H1 (cell line): ENCODE results near the gene DLK2. TPM values are rescaled to one million over a fixed set of nuclear protein-coding genes. Genes with fewer than 3 reads are reported as not detected.

ENCODE experiments used
- CTCF ChIA-PET: fragments of 300-600 bp; sonication (Branson Sonifier 250); formaldehyde crosslinking; loops from one replicate; lab custom pipeline; 2021; ENCODE audit not compliant: partially characterized antibody; lab: Charles Lee
- POLR2A ChIA-PET: fragments of 300-600 bp; sonication (Branson Sonifier 250); formaldehyde crosslinking; loops from one replicate; lab custom pipeline; 2021; ENCODE audit warnings: inconsistent platforms; ENCODE audit not compliant: partially characterized antibody; lab: Charles Lee
- DNase-seq, 2 experiments: peaks; one replicate each; pipeline versions ENCODE4 v3.0.0 to v3.0.0-alpha.2; 2010 to 2022; ENCODE audit warnings: low spot score in 2 of 2, low read depth in 1 of 2, mixed read lengths in 1 of 2
- FAIRE-seq: peaks from 2 replicates; lab custom pipeline; 2011; peaks lifted over from hg19 to GRCh38; lab: Jason Lieb, UNC
- H2AFZ ChIP-seq: 2 replicates; pipeline ENCODE4 v1.8.1; 2012; ENCODE audit warnings: low read length, inconsistent platforms
- H2AK5ac ChIP-seq: 2 replicates; pipeline ENCODE4 v1.6.1; 2013; ENCODE audit warnings: low read depth, low read length
- H2BK120ac ChIP-seq: replicated peaks from 2 replicates; pipeline ENCODE3; 2013; ENCODE audit warnings: low read depth, low read length, inconsistent platforms
- H2BK12ac ChIP-seq: 2 replicates; pipeline ENCODE4 v1.6.1; 2013; ENCODE audit warnings: low read depth, low read length
- H2BK15ac ChIP-seq: 2 replicates; pipeline ENCODE4 v1.6.1; 2013; ENCODE audit warnings: low read length
- H2BK20ac ChIP-seq: 2 replicates; pipeline ENCODE4 v1.6.1; 2013; ENCODE audit warnings: low read length
- H2BK5ac ChIP-seq: 2 replicates; pipeline ENCODE4 v1.6.1; 2013; ENCODE audit warnings: low read depth, low read length
- H3K14ac ChIP-seq: 2 replicates; pipeline ENCODE4 v1.6.1; 2013; ENCODE audit warnings: inconsistent platforms; ENCODE audit not compliant: insufficient read length
- H3K18ac ChIP-seq: 2 replicates; pipeline ENCODE4 v1.6.1; 2013; ENCODE audit warnings: low read length; ENCODE audit errors: extremely low read depth
- H3K23ac ChIP-seq: 2 replicates; pipeline ENCODE4 v1.6.1; 2013; ENCODE audit warnings: inconsistent platforms; ENCODE audit not compliant: insufficient read length
- H3K23me2 ChIP-seq: 2 replicates; pipeline ENCODE4 v1.6.1; 2013; ENCODE audit warnings: low read depth, low read length
- H3K27ac ChIP-seq: 2 replicates; pipeline ENCODE4 v1.6.1; 2011; ENCODE audit warnings: low read depth, low read length, inconsistent platforms
- H3K27me3 ChIP-seq, 4 experiments: replicated peaks in 1 of 4; 1 replicate in 1 of 4; 2 replicates in 3 of 4; pipeline versions ENCODE4 v1.6.1 to v1.8.1; 2011 to 2013; ENCODE audit warnings: low read length in 3 of 4, mild to moderate bottlenecking in 3 of 4, inconsistent platforms in 2 of 4, mixed read lengths in 2 of 4, moderate library complexity in 1 of 4; ENCODE audit not compliant: control insufficient read depth in 3 of 4, insufficient read depth in 3 of 4; ENCODE audit errors: extremely low read depth in 1 of 4
- H3K36me3 ChIP-seq, 4 experiments: 2 replicates each; pipeline versions ENCODE4 v1.6.1 to v1.8.1; 2011 to 2013; ENCODE audit warnings: mild to moderate bottlenecking in 4 of 4, low read length in 3 of 4, moderate library complexity in 2 of 4, control low read depth in 1 of 4, inconsistent platforms in 1 of 4; ENCODE audit not compliant: insufficient read depth in 4 of 4, control insufficient read depth in 2 of 4
- H3K4ac ChIP-seq: replicated peaks from 2 replicates; pipeline ENCODE3; 2013; ENCODE audit warnings: low read length, low read depth, mixed read lengths, inconsistent platforms; ENCODE audit not compliant: insufficient read length
- H3K4me1 ChIP-seq, 4 experiments: replicated peaks in 1 of 4; 1 replicate in 1 of 4; 2 replicates in 3 of 4; pipeline versions ENCODE4 v1.6.1 to v1.8.1; 2011 to 2013; ENCODE audit warnings: low read length in 3 of 4, inconsistent platforms in 2 of 4, mixed read lengths in 1 of 4; ENCODE audit not compliant: insufficient read depth in 4 of 4, control insufficient read depth in 3 of 4
- H3K4me2 ChIP-seq, 2 experiments: 2 replicates each; pipeline versions ENCODE4 v1.6.1 to v1.8.1; 2011 to 2013; ENCODE audit warnings: low read depth in 2 of 2, low read length in 2 of 2, control low read depth in 1 of 2, inconsistent platforms in 1 of 2, mild to moderate bottlenecking in 1 of 2; ENCODE audit not compliant: insufficient read depth in 1 of 2
- H3K4me3 ChIP-seq, 4 experiments: fragments of 200-600, 300-600 bp in 1 of 4; sonication (generic), shearing (Covaris generic), sonication (Bioruptor Twin) in 1 of 4; 2 replicates each; pipeline versions ENCODE4 v1.5.1 to v1.8.1; 2011 to 2016; ENCODE audit warnings: low read length in 4 of 4, low read depth in 3 of 4, control low read depth in 2 of 4, inconsistent platforms in 2 of 4, mild to moderate bottlenecking in 2 of 4, mixed read lengths in 1 of 4, moderate library complexity in 1 of 4; ENCODE audit not compliant: insufficient read depth in 2 of 4; ENCODE audit errors: extremely low read depth in 1 of 4
- H3K56ac ChIP-seq: replicated peaks from 2 replicates; pipeline ENCODE3; 2013; ENCODE audit warnings: low read depth, mild to moderate bottlenecking, mixed read lengths, low read length, inconsistent platforms; ENCODE audit not compliant: insufficient read length
- H3K79me1 ChIP-seq: 2 replicates; pipeline ENCODE4 v1.6.1; 2013; ENCODE audit warnings: low read depth, low read length, control low read depth
- H3K79me2 ChIP-seq, 2 experiments: 2 replicates each; pipeline versions ENCODE4 v1.6.1 to v1.8.1; 2012 to 2013; ENCODE audit warnings: low read length in 2 of 2, mild to moderate bottlenecking in 2 of 2, inconsistent platforms in 1 of 2; ENCODE audit not compliant: insufficient read depth in 2 of 2, control insufficient read depth in 1 of 2
- H3K9ac ChIP-seq, 4 experiments: replicated peaks in 1 of 4; 1 replicate in 1 of 4; 2 replicates in 3 of 4; pipeline versions ENCODE4 v1.6.1 to v1.8.1; 2011 to 2013; ENCODE audit warnings: low read depth in 3 of 4, low read length in 3 of 4, control low read depth in 2 of 4, mild to moderate bottlenecking in 2 of 4, moderate library complexity in 2 of 4, inconsistent platforms in 1 of 4; ENCODE audit errors: extremely low read depth in 1 of 4
- H3K9me3 ChIP-seq, 2 experiments: 2 replicates each; pipeline versions ENCODE4 v1.6.1 to v1.8.1; 2012 to 2013; ENCODE audit warnings: mild to moderate bottlenecking in 2 of 2, moderate library complexity in 2 of 2, control low read depth in 1 of 2, inconsistent platforms in 1 of 2, low read depth in 1 of 2, low read length in 1 of 2, mixed read lengths in 1 of 2; ENCODE audit not compliant: insufficient read depth in 2 of 2
- H4K20me1 ChIP-seq, 2 experiments: replicated peaks in 1 of 2; 2 replicates each; pipeline versions ENCODE3 to v1.8.1; 2011 to 2013; ENCODE audit warnings: inconsistent platforms in 2 of 2, low read length in 2 of 2, mild to moderate bottlenecking in 1 of 2; ENCODE audit not compliant: insufficient read depth in 2 of 2, control insufficient read depth in 1 of 2
- H4K5ac ChIP-seq: 2 replicates; pipeline ENCODE4 v1.6.1; 2013; ENCODE audit warnings: low read length, low read depth, mixed read lengths, inconsistent platforms; ENCODE audit not compliant: insufficient read length
- H4K8ac ChIP-seq: 2 replicates; pipeline ENCODE4 v1.8.0; 2013; ENCODE audit warnings: mild to moderate bottlenecking, moderate library complexity, low read length, inconsistent platforms; ENCODE audit not compliant: insufficient read depth; ENCODE audit errors: extremely low read depth
- H4K91ac ChIP-seq: replicated peaks from 2 replicates; pipeline ENCODE3; 2013; ENCODE audit warnings: low read length, mixed read lengths, inconsistent platforms; ENCODE audit not compliant: insufficient read length
- ASH2L ChIP-seq: fragments of 200-600, 300-600 bp; sonication (generic); IDR thresholded peaks from one replicate; pipeline ENCODE4 v1.7.1; 2017; ENCODE audit warnings: low read length
- FOSL1 ChIP-seq: IDR thresholded peaks from 2 replicates; pipeline ENCODE4 v1.6.1; 2011; ENCODE audit warnings: mild to moderate bottlenecking, low read depth, low read length, moderate library complexity; ENCODE audit not compliant: insufficient read depth
- NRF1 ChIP-seq: IDR thresholded peaks from 2 replicates; pipeline ENCODE4 v1.6.1; 2011; ENCODE audit warnings: mild to moderate bottlenecking, low read depth, low read length, improper control_type of control experiment
- WGBS, 2 experiments: shearing (Covaris generic) in 1 of 2; methylation state at CpG; one replicate each; pipeline versions ENCODE4 v1.1.6 to v1.1.7; 2013 to 2015; ENCODE audit warnings: low lambda C conversion rate in 2 of 2, mixed read lengths in 2 of 2, inconsistent platforms in 1 of 2, low coverage in 1 of 2, missing lambda C conversion rate in 1 of 2; ENCODE audit not compliant: insufficient replicate concordance in 2 of 2, insufficient coverage in 1 of 2, insufficient read length in 1 of 2; ENCODE audit errors: extremely low coverage in 1 of 2, missing lambda C conversion rate in 1 of 2; 5-methylcytosine and 5-hydroxymethylcytosine counted together
- polyA plus RNA-seq, 7 experiments: library from polyadenylated mRNA; depleted of rRNA in 3 of 7; stranded (reverse) in 5 of 7; unstranded in 2 of 7; fragments of >200 nt in 5 of 7; fragments of 200-250 nt in 2 of 7; gene quantifications; 1 replicate in 5 of 7; 2 replicates in 1 of 7; 4 replicates in 1 of 7; pipeline versions ENCODE4 v1.2.1 to v1.2.3, GENCODE V29; 2011 to 2013; ENCODE audit warnings: missing spikeins in 2 of 7, mixed read lengths in 2 of 7
- total RNA-seq: library from RNA; stranded (reverse); fragmentation: NEBNext Ultra II Directional; extraction: Animal tissue kit (Norgen Biotek cat#: 25700); gene quantifications from 2 replicates; pipeline ENCODE4 v1.2.1, GENCODE V29; 2021

Gene DLK2
- total and polyA plus RNA-seq, 2 of the 8 experiments (the other 6 are each of a cell fraction or from before 2014, with no cell fraction given) = 0.37 to 0.80 TPM

DNA sequence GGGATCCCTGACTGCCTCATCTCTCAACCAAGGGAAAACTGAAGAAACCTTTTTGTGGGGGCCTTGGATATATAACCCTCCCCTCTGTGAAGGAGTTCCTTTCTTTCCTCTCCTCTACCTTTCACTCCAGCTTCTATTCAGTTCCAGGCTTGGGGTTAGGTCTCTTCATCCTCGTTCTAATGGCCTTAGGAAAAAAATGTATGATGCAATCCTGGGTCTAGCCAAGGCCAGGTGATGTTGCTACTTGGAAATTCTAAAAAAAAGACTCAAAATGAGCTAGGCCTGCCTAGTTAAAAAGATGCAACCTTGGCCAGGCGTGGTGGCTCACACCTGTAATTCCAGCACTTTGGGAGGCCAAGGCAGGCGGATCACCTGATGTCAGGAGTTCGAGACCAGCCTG lies 20.4 kb downstream of the DLK2 start:
- H3K27ac ChIP-seq = no peak overlapping the region
- H2BK12ac ChIP-seq = no peak overlapping the region
- H3K4me3 ChIP-seq = no peak overlapping the region
- no peak overlapping the region for H2AK5ac ChIP-seq
- FAIRE-seq (no peak), DNase-seq (no peak)
- peaks cover 0 to 2% of the 10 kb centered on the region in 2 experiments for H4K20me1 ChIP-seq
- no peak overlapping the region for H2AFZ ChIP-seq
- H3K14ac ChIP-seq = no peak overlapping the region
- H3K4me2 ChIP-seq = no peak overlapping the region
- no peaks in the 10 kb centered on the region for H3K79me2 ChIP-seq
- H4K91ac ChIP-seq = no peak overlapping the region
- H2BK20ac ChIP-seq = no peak overlapping the region
- no peak for TF ChIP-seq FOSL1
- no peak for TF ChIP-seq NRF1
- no peak for TF ChIP-seq ASH2L
- H3K23me2 ChIP-seq = no peaks in the 10 kb centered on the region
- H3K79me1 ChIP-seq = no peaks in the 10 kb centered on the region; the same call in 1 of the 2 replicates
- H3K4me1 ChIP-seq = no peaks in the 10 kb centered on the region; a peak in 2 of 7 replicates
- H3K36me3 ChIP-seq = peaks cover 0 to 18% (median 2%) of the 10 kb centered on the region in 4 experiments; a peak in 5 of 8 replicates
- no peak overlapping the region for H2BK15ac ChIP-seq
- CTCF ChIA-PET = interaction anchor here (0.9 to 6.7 kb wide), 9 partner anchors 20 to 1203 kb away, joined by 3 to 46 read pairs (median 4); partner anchors contain the start of gene DLK2
- POLR2A ChIA-PET = interaction anchor here (1.2 to 2.8 kb wide), 5 partner anchors 8 to 261 kb away, joined by 3 to 11 read pairs (median 4); partner anchors contain the start of gene ABCC10
- H4K5ac ChIP-seq = no peak overlapping the region
- no peak overlapping the region for H4K8ac ChIP-seq
- no peaks in the 10 kb centered on the region for H3K27me3 ChIP-seq
- no peak overlapping the region for H2BK120ac ChIP-seq
- no peak overlapping the region for H2BK5ac ChIP-seq
- WGBS, 2 experiments = 93% methylated on average over 4 of the region's 4 CpGs; no CpG with 5 or more reads in 1 of the 2 experiments
- no peak overlapping the region for H3K18ac ChIP-seq
- H3K56ac ChIP-seq = no peak overlapping the region
- no peaks in the 10 kb centered on the region for H3K9me3 ChIP-seq
- H3K23ac ChIP-seq = no peak overlapping the region
- no peak overlapping the region for H3K9ac ChIP-seq
- H3K4ac ChIP-seq = no peak overlapping the region
